ENCODE data around the gene KCNIP1. TPM values are rescaled to one million over a fixed set of nuclear protein-coding genes. Genes with fewer than 3 reads are reported as not detected.

KCNIP1 gene
- total and polyA plus RNA-seq, 2 of the 8 experiments (the other 6 are each of a cell fraction or from before 2014, with no cell fraction given): 0.52 to 0.83 TPM

GRCh38 chr5:170551076-170551475 lies 47.3 kb downstream of the KCNIP1 start:
- Histone ChIP-seq H3K4ac (replicated peaks; ENCODE audit: insufficient read length, low read depth, low read length) (no peak overlapping the region), H3K9ac (replicated peaks in 1 of 4; ENCODE audit: extremely low read depth in 1 of 4, low read depth in 3 of 4, low read length in 3 of 4) (no peak overlapping the region), H3K4me1 (replicated peaks in 1 of 4; ENCODE audit: control insufficient read depth in 3 of 4, insufficient read depth in 4 of 4, low read length in 3 of 4) (peaks cover 0 to 8% (median 2%) of the 10 kb centered on the region in 4 experiments; a peak in 1 of 7 replicates), H3K23me2 (ENCODE audit: low read depth, low read length) (peaks cover 10% of the 10 kb centered on the region), H3K14ac (ENCODE audit: insufficient read length) (no peak overlapping the region), H2BK12ac (ENCODE audit: low read depth, low read length) (no peak overlapping the region), H3K27ac (ENCODE audit: low read depth, low read length) (no peak overlapping the region), H3K27me3 (replicated peaks in 1 of 4; ENCODE audit: control insufficient read depth in 3 of 4, extremely low read depth in 1 of 4, insufficient read depth in 3 of 4, low read length in 3 of 4) (no peaks in the 10 kb centered on the region), H3K4me2 (ENCODE audit: insufficient read depth in 1 of 2, low read depth in 2 of 2, low read length in 2 of 2) (no peak overlapping the region), H4K91ac (replicated peaks; ENCODE audit: insufficient read length, low read length) (no peak overlapping the region), H3K9me3 (ENCODE audit: insufficient read depth in 2 of 2, low read depth in 1 of 2, low read length in 1 of 2) (no peaks in the 10 kb centered on the region), H2AK5ac (ENCODE audit: low read depth, low read length) (no peak overlapping the region; the same call in 1 of the 2 replicates), H4K5ac (ENCODE audit: insufficient read length, low read depth, low read length) (no peak overlapping the region), H3K4me3 (ENCODE audit: extremely low read depth in 1 of 4, insufficient read depth in 2 of 4, low read depth in 3 of 4, low read length in 4 of 4) (no peak overlapping the region), H2BK5ac (ENCODE audit: low read depth, low read length) (no peak overlapping the region), H3K79me2 (ENCODE audit: control insufficient read depth in 1 of 2, insufficient read depth in 2 of 2, low read length in 2 of 2) (no peaks in the 10 kb centered on the region; a peak in 2 of 4 replicates), H4K8ac (ENCODE audit: extremely low read depth, insufficient read depth, low read length) (no peak overlapping the region), H3K18ac (ENCODE audit: extremely low read depth, low read length) (no peak overlapping the region), H3K56ac (replicated peaks; ENCODE audit: insufficient read length, low read depth, low read length) (no peak overlapping the region), H3K36me3 (ENCODE audit: control insufficient read depth in 2 of 4, insufficient read depth in 4 of 4, low read length in 3 of 4) (no peaks in the 10 kb centered on the region), H3K23ac (ENCODE audit: insufficient read length) (no peak overlapping the region), H2AFZ (ENCODE audit: low read length) (no peak overlapping the region), H2BK120ac (replicated peaks; ENCODE audit: low read depth, low read length) (no peak overlapping the region), H3K79me1 (ENCODE audit: low read depth, low read length) (no peaks in the 10 kb centered on the region), H4K20me1 (replicated peaks in 1 of 2; ENCODE audit: control insufficient read depth in 1 of 2, insufficient read depth in 2 of 2, low read length in 2 of 2) (peaks cover 0 to 7% of the 10 kb centered on the region in 2 experiments), H2BK20ac (ENCODE audit: low read length) (no peak overlapping the region), H2BK15ac (ENCODE audit: low read length) (no peak overlapping the region)
- DNase-seq (ENCODE audit: low read depth in 1 of 2, low spot score in 2 of 2) (no peak), FAIRE-seq (no peak)
- CTCF ChIA-PET (ENCODE audit: partially characterized antibody): interaction anchor here (0.5 to 0.9 kb wide), 3 partner anchors 21 to 145 kb away, joined by 3 to 4 read pairs (median 3); no protein-coding TSS in a partner anchor
- POLR2A ChIA-PET (ENCODE audit: partially characterized antibody): no interaction called here
- 85% methylated on average over 4 of the region's 4 CpGs; no CpG with 5 or more reads in 1 of the 2 experiments for WGBS, 2 experiments (ENCODE audit: extremely low coverage in 1 of 2, insufficient coverage in 1 of 2, insufficient read length in 1 of 2, insufficient replicate concordance in 2 of 2, low coverage in 1 of 2, low lambda C conversion rate in 2 of 2, missing lambda C conversion rate in 1 of 2)
- TF ChIP-seq TCF12 (IDR thresholded peaks at IDR 0.05; ENCODE audit: low read depth, low read length) (no peak), RXRA (IDR thresholded peaks at IDR 0.05; ENCODE audit: insufficient read depth, low read depth, low read length) (no peak), FOSL1 (IDR thresholded peaks at IDR 0.05; ENCODE audit: insufficient read depth, low read depth, low read length) (no peak), GTF2F1 (IDR thresholded peaks at IDR 0.05; ENCODE audit: borderline replicate concordance, low read depth, low read length) (no peak), SIX5 (IDR thresholded peaks at IDR 0.05; ENCODE audit: low read depth, low read length) (no peak), TEAD4 (IDR thresholded peaks at IDR 0.05; ENCODE audit: low read depth, low read length) (no peak), CBX5 (IDR thresholded peaks at IDR 0.05; ENCODE audit: low read depth, low read length) (no peak)

All from H1 (cell line).